Stomach smooth muscle (tissue), 2 donors: ENCODE measurements around the gene GGTA1.
"Not testable (repeated sequence)": the region's sequence is repeated elsewhere in the genome, so short reads cannot be mapped to it uniquely, and the experiment has no call there.

Experiments used
- H3K27ac ChIP-seq: one replicate; pipeline ENCODE4 v1.7.0; 2013; ENCODE audit warnings: mild to moderate bottlenecking, low read length, inconsistent platforms
- H3K27me3 ChIP-seq, 2 donors: one replicate each; pipeline ENCODE4 v1.7.0; 2013; ENCODE audit warnings: low read length in 2 of 2; ENCODE audit not compliant: insufficient read depth in 2 of 2, control insufficient read depth in 1 of 2
- H3K36me3 ChIP-seq, 2 donors: one replicate each; pipeline ENCODE4 v1.7.0; 2013; ENCODE audit warnings: low read length in 2 of 2; ENCODE audit not compliant: control insufficient read depth in 2 of 2, insufficient read depth in 2 of 2
- H3K4me1 ChIP-seq: one replicate; pipeline ENCODE4 v1.7.0; 2013; ENCODE audit warnings: low read length; ENCODE audit not compliant: control insufficient read depth, insufficient read depth
- H3K4me3 ChIP-seq, 2 donors: one replicate each; pipeline ENCODE4 v1.7.0; 2013; ENCODE audit warnings: low read length in 2 of 2
- H3K9ac ChIP-seq, 2 donors: one replicate each; pipeline ENCODE4 v1.7.0; 2013; ENCODE audit warnings: low read length in 2 of 2, mild to moderate bottlenecking in 1 of 2
- H3K9me3 ChIP-seq, 2 donors: one replicate each; pipeline ENCODE4 v1.7.0; 2013; ENCODE audit warnings: low read length in 2 of 2; ENCODE audit not compliant: control insufficient read depth in 2 of 2
- donor health status: healthy.
- donor health status: Pancreatic carcinoma.

GGTA1 gene

GRCh38 chr9:121441165-121441564 lies 58.5 kb downstream of the GGTA1 start:
- H3K27me3 ChIP-seq: no peaks in the 10 kb centered on the region
- no peaks in the 10 kb centered on the region for H3K4me1 ChIP-seq

GRCh38 chr9:121439711-121440664 lies 59.7 kb downstream of the GGTA1 start:
- H3K9ac ChIP-seq: no peak overlapping the region
- no peaks in the 10 kb centered on the region for H3K9me3 ChIP-seq
- H3K36me3 ChIP-seq: no peaks in the 10 kb centered on the region
- no peaks in the 10 kb centered on the region for H3K4me1 ChIP-seq
- no peak overlapping the region for H3K4me3 ChIP-seq
- H3K27me3 ChIP-seq: no peaks in the 10 kb centered on the region
- no peak overlapping the region for H3K27ac ChIP-seq

More at GRCh38 chr9:121441165-121441564, 58.5 kb downstream of the GGTA1 start:
- Histone ChIP-seq H3K36me3 (no peaks in the 10 kb centered on the region), H3K9me3 (no peaks in the 10 kb centered on the region), H3K27ac (no peak overlapping the region), H3K4me3 (no peak overlapping the region), H3K9ac (no peak overlapping the region)

GRCh38 chr9:121439016-121439415 lies 60.6 kb downstream of the GGTA1 start:
- Histone ChIP-seq H3K9ac (no peak overlapping the region), H3K27me3 (no peaks in the 10 kb centered on the region), H3K27ac (no peak overlapping the region), H3K9me3 (no peaks in the 10 kb centered on the region), H3K4me1 (no peaks in the 10 kb centered on the region), H3K36me3 (no peaks in the 10 kb centered on the region), H3K4me3 (no peak overlapping the region)

GRCh38 chr9:121437891-121438290 lies 61.8 kb downstream of the GGTA1 start:
- Histone ChIP-seq H3K4me3 (no peak overlapping the region), H3K9ac (no peak overlapping the region), H3K4me1 (no peaks in the 10 kb centered on the region), H3K27me3 (no peaks in the 10 kb centered on the region), H3K36me3 (no peaks in the 10 kb centered on the region), H3K9me3 (no peaks in the 10 kb centered on the region), H3K27ac (no peak overlapping the region)

GRCh38 chr9:121437046-121437445 lies 62.6 kb downstream of the GGTA1 start:
- not testable (repeated sequence) for H3K27ac ChIP-seq, H3K9ac ChIP-seq, H3K36me3 ChIP-seq, H3K9me3 ChIP-seq, H3K27me3 ChIP-seq, H3K4me1 ChIP-seq, H3K4me3 ChIP-seq

- Histone ChIP-seq H3K4me1 (no peaks in the 10 kb centered on the region), H3K36me3 (no peaks in the 10 kb centered on the region), H3K9me3 (no peaks in the 10 kb centered on the region), H3K9ac (no peak overlapping the region), H3K4me3 (no peak overlapping the region), H3K27me3 (no peaks in the 10 kb centered on the region), H3K27ac (no peak overlapping the region)
Observed at GRCh38 chr9:121434969-121435368, 64.7 kb downstream of the GGTA1 start.

GRCh38 chr9:121427899-121428298 lies 71.7 kb downstream of the GGTA1 start:
- Histone ChIP-seq H3K9me3 (no peaks in the 10 kb centered on the region), H3K4me1 (no peaks in the 10 kb centered on the region), H3K27me3 (no peaks in the 10 kb centered on the region), H3K9ac (no peak overlapping the region), H3K27ac (no peak overlapping the region), H3K4me3 (no peak overlapping the region), H3K36me3 (no peaks in the 10 kb centered on the region)

GRCh38 chr9:121424024-121424432 lies 75.6 kb downstream of the GGTA1 start:
- H3K9me3 ChIP-seq: no peaks in the 10 kb centered on the region

GRCh38 chr9:121411993-121412392 lies 87.7 kb downstream of the GGTA1 start:
- Histone ChIP-seq H3K27ac (no peak overlapping the region), H3K9me3 (no peaks in the 10 kb centered on the region)

More at GRCh38 chr9:121424024-121424432, 75.6 kb downstream of the GGTA1 start:
- no peaks in the 10 kb centered on the region for H3K27me3 ChIP-seq
- no peak overlapping the region for H3K27ac ChIP-seq
- no peak overlapping the region for H3K4me3 ChIP-seq
- no peaks in the 10 kb centered on the region for H3K36me3 ChIP-seq
- no peaks in the 10 kb centered on the region for H3K4me1 ChIP-seq
- no peak overlapping the region for H3K9ac ChIP-seq

GRCh38 chr9:121405899-121406298 lies 93.7 kb downstream of the GGTA1 start:
- Histone ChIP-seq H3K36me3 (no peaks in the 10 kb centered on the region), H3K27ac (no peak overlapping the region), H3K4me3 (no peak overlapping the region), H3K9ac (no peak overlapping the region), H3K4me1 (no peaks in the 10 kb centered on the region), H3K9me3 (no peaks in the 10 kb centered on the region), H3K27me3 (no peaks in the 10 kb centered on the region)

More at GRCh38 chr9:121411993-121412392, 87.7 kb downstream of the GGTA1 start:
- H3K9ac ChIP-seq: no peak overlapping the region
- no peaks in the 10 kb centered on the region for H3K4me1 ChIP-seq
- H3K27me3 ChIP-seq: no peaks in the 10 kb centered on the region
- no peaks in the 10 kb centered on the region for H3K36me3 ChIP-seq
- no peak overlapping the region for H3K4me3 ChIP-seq
